Measurements from ENCODE around the gene HORMAD2.

DNA sequence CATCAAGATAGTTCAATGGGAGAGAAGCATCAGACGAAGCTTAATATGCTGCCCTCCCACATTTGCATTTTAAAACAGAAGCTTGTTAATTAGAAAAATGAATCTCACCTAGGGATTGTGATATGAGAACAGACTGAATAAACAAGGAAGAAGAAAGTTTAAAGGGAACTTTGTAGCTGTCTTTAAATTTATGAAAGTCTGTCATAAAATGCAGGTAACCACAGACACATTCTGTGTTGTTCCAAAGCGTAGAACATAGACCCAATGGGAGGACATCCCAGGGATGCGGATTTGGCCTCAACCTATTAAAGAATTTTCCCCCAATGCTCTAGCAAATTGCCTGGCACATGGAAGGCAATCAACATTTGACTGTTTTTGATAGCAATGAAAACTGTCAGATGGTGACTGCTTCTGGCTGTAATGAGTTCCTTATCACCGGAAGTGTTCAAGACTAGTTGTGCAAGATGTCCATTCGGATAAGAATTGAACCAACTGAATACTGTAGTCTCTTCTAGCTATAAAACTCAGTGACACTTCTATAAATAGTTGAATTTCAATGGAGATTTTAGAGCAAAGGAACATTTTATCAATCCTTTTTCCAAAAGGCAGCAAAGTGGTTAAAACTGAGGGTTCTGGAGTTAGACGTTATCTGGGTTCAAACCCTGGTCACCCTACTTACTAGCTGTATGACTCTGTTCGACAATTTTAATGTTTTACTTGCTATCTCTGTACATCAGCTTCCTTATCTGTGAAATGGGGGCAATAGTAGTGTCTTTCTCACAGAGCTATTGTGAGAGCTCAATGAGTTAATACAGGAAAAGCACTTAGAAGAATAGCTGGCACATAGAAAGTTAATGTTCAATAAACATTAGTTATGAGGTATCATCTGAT, 101.4 kb downstream of the HORMAD2 start:
- TF ChIP-seq, protein P1, sequence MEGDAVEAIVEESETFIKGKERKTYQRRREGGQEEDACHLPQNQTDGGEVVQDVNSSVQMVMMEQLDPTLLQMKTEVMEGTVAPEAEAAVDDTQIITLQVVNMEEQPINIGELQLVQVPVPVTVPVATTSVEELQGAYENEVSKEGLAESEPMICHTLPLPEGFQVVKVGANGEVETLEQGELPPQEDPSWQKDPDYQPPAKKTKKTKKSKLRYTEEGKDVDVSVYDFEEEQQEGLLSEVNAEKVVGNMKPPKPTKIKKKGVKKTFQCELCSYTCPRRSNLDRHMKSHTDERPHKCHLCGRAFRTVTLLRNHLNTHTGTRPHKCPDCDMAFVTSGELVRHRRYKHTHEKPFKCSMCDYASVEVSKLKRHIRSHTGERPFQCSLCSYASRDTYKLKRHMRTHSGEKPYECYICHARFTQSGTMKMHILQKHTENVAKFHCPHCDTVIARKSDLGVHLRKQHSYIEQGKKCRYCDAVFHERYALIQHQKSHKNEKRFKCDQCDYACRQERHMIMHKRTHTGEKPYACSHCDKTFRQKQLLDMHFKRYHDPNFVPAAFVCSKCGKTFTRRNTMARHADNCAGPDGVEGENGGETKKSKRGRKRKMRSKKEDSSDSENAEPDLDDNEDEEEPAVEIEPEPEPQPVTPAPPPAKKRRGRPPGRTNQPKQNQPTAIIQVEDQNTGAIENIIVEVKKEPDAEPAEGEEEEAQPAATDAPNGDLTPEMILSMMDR (conservative IDR thresholded peaks at IDR 0.05): no peak
- no peak for TF ChIP-seq EZH2 (IDR thresholded peaks at IDR 0.05; ENCODE audit: low read depth)
